HG03575 (cell line): Measurements from ENCODE around the gene ZNF786.
"Not testable (repeated sequence)": the region's sequence is repeated elsewhere in the genome, so short reads cannot be mapped to it uniquely, and the experiment has no call there.

Experiments
- ATAC-seq: cut with Tn5 transposase; IDR thresholded peaks from one replicate; pipeline ENCODE4 v1.9.1; 2021; ENCODE audit not compliant: unreplicated experiment, insufficient number of reproducible peaks, low FRiP score; ENCODE audit errors: extremely low read depth

Gene ZNF786

DNA sequence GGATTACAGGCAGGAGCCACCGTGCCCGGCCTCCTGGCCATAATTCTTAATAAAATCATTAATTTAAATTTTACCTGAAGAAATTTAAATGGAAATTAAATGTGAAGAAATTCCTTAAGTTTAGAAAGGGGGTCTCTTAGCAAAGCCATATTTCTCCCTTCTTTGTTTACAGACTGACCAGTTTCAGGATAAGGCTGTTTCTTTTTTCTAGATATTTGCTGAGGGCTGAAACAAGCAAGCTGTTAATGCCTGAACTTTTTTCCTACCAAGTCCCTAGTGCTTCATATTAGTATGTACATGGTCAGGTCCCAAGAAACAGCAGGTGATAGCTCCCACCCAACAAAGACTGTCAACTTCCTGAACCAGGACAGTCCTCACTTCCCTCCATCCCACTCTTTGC, 44.1 kb downstream of the ZNF786 start:
- ATAC-seq: no peak

DNA sequence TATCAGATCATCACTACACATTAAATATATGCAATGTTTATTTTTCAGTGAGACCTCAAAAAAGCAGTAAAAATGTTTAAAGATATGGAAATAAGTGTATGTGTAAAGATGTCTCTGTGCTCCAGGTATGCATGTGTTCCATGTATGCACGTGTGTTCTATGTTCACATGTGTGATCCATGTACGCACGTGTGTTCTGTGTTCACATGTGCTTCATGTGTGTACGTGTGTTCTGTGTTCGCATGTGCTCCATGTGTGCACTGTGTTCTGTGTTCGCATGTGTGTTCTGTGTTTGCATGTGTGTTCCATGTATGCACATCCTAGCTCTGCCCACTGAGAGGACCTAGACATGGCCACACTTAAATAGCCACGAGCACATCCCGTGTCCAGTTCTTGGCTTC, 46.6 kb downstream of the ZNF786 start:
- ATAC-seq: no peak

DNA sequence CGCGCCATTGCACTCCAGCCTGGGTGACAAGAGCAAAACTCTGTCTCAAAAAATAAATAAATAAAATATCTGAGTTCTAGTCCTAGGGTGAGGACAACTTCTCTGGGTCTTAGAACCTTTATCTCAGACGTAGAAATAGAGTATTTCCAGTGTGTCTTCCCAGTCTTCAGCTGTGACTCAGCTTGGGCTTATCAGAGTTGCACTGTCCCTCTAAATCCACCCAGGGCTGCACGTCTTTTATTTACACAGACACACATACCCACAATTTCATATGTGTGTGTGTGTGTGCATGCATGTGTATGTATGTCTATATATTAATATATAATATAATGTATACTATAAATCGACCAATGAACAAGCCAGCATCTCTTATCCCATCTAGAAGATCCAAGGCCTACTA, 49.2 kb downstream of the ZNF786 start:
- no peak for ATAC-seq

DNA sequence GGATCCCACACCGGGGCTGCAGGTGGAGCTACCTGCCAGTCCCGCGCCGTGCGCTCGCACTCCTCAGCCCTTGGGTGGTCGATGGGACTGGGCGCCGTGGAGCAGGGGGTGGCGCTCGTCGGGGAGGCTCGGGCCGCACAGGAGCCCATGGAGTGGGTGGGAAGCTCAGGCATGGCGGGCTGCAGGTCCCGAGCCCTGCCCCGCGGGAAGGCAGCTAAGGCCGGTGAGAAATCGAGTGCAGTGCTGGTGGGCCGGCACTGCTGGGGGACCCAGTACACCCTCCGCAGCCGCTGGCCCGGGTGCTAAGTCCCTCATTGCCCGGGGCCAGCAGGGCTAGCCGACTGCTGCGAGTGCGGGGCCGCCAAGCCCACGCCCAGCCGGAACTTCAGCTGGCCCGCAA, 51.9 kb downstream of the ZNF786 start:
- ATAC-seq: not testable (repeated sequence)

DNA sequence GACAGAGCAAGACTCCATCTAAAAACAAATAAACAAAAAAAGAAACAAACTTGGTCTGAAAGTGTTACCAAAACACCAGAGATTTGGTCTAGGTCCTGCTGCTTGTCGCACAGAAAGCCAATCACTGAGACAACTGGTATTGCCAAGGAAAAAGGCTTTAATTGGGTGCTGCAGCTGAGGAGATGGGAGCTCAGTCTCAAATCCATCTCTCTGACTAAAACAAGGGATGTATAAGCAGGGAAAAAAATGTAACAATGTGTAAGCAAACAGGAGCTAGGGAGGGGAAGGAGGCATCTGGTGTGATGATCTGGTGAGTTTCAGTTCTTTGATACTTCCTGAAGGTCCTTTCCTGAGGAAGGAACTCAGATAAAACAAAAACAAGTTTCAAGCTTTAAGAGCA, 53.8 kb downstream of the ZNF786 start:
- ATAC-seq: no peak

DNA sequence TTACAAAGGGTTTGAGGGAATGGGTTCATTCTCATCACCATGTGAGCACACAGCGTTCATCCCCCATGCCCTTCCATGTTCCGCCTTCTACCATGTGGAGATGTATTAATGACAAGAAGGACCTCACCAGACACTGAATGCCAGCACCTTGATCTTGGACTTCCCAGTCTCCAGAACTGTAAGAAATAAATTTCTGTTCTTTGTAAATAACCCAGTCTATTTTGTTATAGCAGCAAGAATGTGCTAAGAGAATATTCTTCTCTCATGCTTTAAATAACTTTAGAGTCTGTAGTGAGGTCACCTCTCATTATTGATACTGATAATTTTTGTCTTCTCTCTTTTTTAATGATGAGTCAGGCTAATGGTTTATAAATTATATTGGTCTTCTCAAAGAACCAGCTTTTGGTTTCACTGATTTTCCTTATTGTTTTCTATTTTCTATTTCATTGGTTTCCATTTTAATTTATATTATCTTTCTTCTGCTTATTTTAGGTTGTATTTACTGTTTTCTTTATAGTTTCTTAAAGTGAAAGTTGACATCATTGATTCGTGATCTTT, 59.1 kb downstream of the ZNF786 start:
- no peak for ATAC-seq

DNA sequence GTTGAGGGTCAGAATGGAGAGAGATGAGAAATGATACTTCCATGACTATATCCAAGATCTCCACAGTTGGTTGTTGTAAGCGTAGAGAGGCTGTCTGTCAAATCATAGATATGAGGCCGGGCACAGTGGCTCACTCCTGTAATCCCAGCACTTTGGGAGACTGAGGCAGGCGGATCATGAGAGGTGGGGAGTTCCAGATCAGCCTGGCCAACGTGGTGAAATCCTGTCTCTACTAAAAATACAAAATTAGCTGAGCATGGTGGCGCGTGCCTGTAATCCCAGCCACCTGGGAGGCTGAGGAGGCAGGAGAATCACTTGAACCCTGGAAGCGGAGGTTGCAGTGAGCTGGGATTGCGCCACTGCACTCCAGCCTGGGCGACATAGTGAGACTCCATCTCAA, 60.1 kb downstream of the ZNF786 start:
- not testable (repeated sequence) for ATAC-seq

DNA sequence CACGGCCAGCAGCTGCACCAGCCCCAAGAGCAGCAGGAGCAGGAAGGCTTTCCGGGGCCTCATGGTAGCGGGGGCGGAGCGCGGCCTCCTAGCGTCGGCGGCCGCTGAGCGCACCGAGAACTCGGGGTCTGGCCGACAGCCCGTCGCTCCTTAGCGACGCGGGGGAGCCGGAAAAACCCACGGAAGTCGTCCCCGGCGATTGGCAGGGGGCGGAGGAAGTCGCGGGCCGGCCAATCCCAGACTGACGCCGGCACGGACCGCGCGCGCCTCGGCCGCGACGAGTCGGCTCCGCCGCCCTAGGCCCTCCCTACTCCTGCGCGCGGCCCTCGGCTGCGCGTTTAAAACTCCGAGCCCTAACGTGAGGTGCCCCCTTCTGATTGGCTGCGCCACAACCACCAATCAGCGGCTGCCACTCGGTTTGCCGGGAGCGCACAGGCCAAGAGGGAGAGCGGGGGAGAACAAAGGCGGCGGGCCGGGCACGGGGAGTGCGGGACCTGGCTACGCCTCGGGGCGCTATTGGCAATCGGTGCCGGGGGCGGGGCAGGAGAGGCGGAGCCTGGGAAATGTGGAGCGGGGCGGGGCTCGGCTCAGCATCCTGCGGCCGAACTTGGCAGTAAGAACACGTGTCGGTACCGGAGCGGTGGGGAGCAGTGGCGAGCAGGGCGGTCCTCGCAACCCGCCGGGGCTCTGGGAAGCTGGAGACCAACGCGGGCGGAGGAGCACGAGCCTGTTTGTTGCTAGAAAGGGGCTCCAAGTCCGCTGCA, 62.0 kb downstream of the ZNF786 start, which contains the start of gene PDIA4:
PDIA4 (minus strand) TSS at position 160 of the 764 bp plus-strand sequence; CDS start at position 63, 97 bp downstream.
- peak; percentile 93 for ATAC-seq

DNA sequence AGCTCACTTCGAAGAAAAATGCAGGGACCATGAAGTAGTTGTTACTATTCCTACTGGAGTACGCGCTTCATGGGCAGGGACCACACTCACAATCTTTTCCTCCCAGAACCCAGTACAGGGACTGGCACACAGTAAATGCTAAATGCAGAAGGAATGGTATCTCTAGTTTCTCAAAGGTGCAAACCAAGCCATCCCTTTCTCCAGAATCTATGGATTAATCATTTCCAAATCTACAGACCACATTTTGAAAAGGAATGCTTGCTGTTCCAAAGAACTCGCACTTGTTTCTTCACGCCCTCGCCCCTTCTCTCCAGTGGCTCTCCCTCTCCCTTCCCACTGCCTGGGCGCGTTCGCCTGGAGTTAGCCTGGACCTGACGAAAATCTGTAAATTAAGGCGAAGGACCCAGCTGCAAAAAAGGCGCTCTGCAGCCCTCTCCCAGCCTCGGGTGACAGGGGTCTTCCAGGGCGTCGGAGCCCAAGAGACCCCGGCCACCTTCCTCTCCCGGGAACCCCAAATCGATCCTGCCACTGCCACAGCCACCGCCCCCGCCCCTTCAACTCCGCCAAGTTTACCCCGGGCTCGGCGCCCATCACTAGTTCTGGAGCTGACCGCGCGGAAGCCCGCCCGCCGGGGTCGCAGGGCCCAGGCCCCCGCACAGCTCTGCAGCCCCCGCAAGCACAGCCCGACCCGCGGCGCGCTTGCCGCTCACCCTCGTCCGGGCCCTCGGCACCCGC, 62.7 kb downstream of the ZNF786 start:
- no peak for ATAC-seq

DNA sequence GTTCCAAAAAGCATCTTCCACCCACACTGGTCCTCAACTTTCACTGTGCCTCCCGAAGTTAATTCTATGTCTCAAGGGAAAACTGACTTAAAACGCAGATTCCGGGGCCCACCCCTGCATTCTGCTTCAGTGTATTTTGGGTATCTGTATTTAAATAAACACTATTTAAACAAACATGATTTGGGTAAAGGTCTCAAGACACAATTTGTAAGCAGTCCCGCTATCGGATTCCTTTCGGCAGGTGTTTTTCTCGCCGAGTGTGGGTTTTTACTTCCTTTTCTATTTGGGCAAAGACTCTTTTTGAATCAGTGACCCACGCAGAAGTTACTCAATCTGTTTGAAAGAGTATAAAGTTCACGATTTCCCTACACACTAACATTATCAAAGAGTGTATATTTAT, 63.5 kb downstream of the ZNF786 start:
- ATAC-seq: no peak

DNA sequence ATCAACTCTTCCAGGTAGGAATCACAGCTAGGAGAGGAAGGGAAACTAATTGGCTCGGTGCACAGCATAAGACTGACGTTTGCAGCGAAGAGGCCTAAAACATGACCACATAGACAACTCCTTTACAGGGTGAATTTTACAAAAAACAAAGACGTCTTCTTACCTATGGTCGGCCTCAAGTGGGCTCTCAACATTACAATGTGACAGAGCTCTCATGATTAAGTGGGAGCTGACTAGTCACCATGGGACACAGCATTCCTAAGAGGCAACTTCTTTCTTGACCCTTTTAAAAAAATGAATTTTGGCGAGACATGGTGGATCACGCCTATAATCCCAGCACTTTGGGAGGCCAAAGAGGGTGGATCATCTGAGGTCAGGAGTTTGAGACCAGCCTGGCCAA, 66.9 kb downstream of the ZNF786 start:
- ATAC-seq: no peak

DNA sequence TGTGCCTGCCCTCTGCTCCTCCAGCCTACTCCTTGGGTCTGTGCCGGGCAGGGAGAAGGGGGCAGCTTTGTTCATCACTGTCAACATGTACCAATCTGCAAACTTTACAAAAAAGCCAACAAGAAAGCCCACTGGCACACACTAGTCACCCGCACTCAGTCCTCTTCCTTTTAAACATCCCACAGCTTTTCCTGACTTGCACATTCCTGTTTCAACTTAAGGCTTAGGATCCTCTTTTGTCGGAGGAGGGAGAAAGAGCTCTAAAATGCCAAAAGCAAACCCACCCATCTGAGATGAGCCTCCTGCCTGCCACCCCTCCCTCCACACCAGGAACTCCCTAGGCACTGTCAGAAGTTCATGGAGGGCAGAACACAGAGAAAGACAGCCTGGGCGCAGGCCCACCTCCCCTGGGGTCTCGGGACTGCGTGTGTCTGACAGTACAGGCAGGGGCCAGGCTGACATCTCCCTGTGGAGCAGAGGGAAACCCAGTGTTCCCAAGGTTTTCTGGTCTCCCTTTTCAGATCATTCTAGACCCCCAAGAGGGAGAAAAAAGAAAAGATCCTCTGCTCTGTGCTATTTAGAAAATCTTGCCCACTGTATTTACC, 67.7 kb downstream of the ZNF786 start:
- no peak for ATAC-seq

DNA sequence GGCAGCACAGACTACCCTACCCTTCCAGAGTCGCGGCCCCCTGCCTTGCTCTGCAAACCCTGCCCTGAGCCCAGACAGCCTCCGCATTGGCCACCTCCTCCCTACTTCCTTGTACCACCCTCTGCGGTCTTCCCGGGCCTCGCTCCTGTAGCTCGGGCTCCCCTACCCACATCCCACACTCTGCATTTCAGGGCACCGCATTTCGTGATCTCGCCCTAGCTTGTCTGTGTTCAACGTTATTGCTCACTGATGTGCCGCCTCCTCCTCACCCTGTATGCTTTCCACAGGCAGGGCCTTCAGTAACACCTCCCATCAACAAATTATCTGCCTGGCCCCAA, 68.8 kb downstream of the ZNF786 start:
- no peak for ATAC-seq

DNA sequence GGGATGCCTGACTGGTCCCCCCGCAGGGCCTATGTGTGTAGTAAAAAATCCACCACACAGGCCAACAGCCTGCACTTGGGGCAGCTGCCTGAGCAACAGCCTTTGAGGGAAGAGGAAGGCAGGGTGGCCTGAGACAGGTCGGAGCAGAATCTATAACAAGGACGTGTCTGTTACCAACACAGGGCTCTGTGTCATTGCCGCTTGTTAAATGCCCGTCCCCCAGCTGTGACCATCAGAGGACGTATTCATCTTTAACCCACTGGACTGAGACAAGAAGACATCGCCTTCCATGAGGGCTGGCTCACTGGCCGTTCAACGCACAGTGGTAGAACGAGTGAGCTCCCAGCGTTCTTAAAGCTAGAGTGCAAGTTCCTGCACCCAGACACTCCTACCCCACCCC, 70.0 kb downstream of the ZNF786 start:
- no peak for ATAC-seq
